SU-DHL-6 (cell line): ENCODE data around the gene ISYNA1.

Source experiments
- H2AFZ ChIP-seq: fragments of 200-600 bp; sonication (generic); 2 replicates; pipeline ENCODE4 v1.6.1; 2014; ENCODE audit warnings: low read depth, mild to moderate bottlenecking, moderate library complexity, mixed read lengths, antibody characterized with exemption, low read length; ENCODE audit not compliant: severe bottlenecking
- H3F3A ChIP-seq: fragments of 200-600 bp; shearing (Covaris generic); 2 replicates; pipeline ENCODE4 v1.6.0; 2016; ENCODE audit warnings: antibody characterized with exemption, mild to moderate bottlenecking; ENCODE audit not compliant: insufficient read depth
- H3K27ac ChIP-seq: fragments of 200-600 bp; sonication (generic); 2 replicates; pipeline ENCODE4 v1.5.1; 2016; ENCODE audit warnings: low read depth, mild to moderate bottlenecking, low read length, moderate library complexity, mixed read lengths
- H3K27me3 ChIP-seq: fragments of 200-600 bp; sonication (generic), shearing (Covaris generic); 2 replicates; pipeline ENCODE4 v1.6.0; 2014; ENCODE audit warnings: mild to moderate bottlenecking, low read length
- H3K36me3 ChIP-seq: fragments of 200-600 bp; sonication (generic); 2 replicates; pipeline ENCODE4 v1.6.1; 2014; ENCODE audit warnings: mild to moderate bottlenecking, low read length, mixed read lengths
- H3K4me2 ChIP-seq: fragments of 300-600, 200-600 bp; shearing (Covaris generic), sonication (generic); 2 replicates; pipeline ENCODE4 v1.6.0; 2014; ENCODE audit warnings: low read length, low read depth, mild to moderate bottlenecking; ENCODE audit not compliant: poor library complexity, severe bottlenecking
- H3K4me3 ChIP-seq: fragments of 200-600 bp; sonication (generic); 2 replicates; pipeline ENCODE4 v1.5.1; 2014; ENCODE audit warnings: antibody characterized with exemption, low read length, mild to moderate bottlenecking, mixed read lengths; ENCODE audit not compliant: insufficient read depth, poor library complexity, severe bottlenecking
- H3K79me2 ChIP-seq: fragments of 200-600 bp; sonication (generic); 2 replicates; pipeline ENCODE4 v1.6.1; 2014; ENCODE audit warnings: mild to moderate bottlenecking, low read length, moderate library complexity; ENCODE audit not compliant: insufficient read depth
- H3K9ac ChIP-seq: fragments of 200-600 bp; sonication (generic); 2 replicates; pipeline ENCODE4 v1.7.0; 2014; ENCODE audit warnings: mild to moderate bottlenecking, low read length
- H3K9me2 ChIP-seq: fragments of 200-600 bp; sonication (generic); replicated peaks from 2 replicates; pipeline ENCODE4 v1.6.1; 2014; ENCODE audit warnings: low read length; ENCODE audit not compliant: insufficient read depth
- H3K9me3 ChIP-seq: fragments of 200-600 bp; sonication (generic); 2 replicates; pipeline ENCODE4 v1.6.1; 2014; ENCODE audit warnings: low read length, mixed read lengths; ENCODE audit not compliant: insufficient read depth
- H4K20me1 ChIP-seq: fragments of 200-600 bp; sonication (generic); 2 replicates; pipeline ENCODE4 v1.6.1; 2014; ENCODE audit warnings: low read depth, mild to moderate bottlenecking, antibody characterized with exemption, low read length, moderate library complexity, mixed read lengths
- EZH2phosphoT487 ChIP-seq: fragments of 200-600 bp; sonication (generic), shearing (Covaris generic); conservative IDR thresholded peaks from 2 replicates; pipeline ENCODE4 v1.6.1; 2018; ENCODE audit warnings: mild to moderate bottlenecking, antibody characterized with exemption, low read length, moderate library complexity, mixed read lengths
- TF ChIP-seq, protein P1 (sequence below): fragments of 200-600 bp; sonication (generic); IDR thresholded peaks from one replicate; pipeline ENCODE4 v1.5.1; 2017; ENCODE audit warnings: antibody characterized with exemption, mild to moderate bottlenecking, low read length, moderate library complexity; ENCODE audit not compliant: insufficient read depth, poor library complexity, severe bottlenecking

ISYNA1 gene

DNA sequence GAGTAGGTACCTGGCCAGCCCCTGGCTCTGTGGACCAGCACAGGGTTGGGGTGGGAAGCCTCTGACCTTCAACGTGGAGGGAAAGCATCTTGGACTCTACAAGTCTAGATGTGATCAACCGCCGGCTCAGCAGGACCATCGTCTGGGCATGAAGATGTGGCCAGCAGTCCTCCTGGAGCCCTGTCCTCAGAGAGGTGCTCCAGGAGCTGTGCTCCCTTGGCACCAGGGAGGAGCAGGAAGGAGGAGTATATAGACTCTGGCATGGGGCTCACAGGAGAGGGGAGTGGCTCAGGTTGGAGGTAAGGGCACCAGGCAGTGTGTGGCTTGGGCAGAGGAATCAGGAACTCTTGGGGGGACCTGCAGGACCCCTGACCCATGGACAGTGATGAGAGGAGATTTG, 18.3 kb upstream of the ISYNA1 start:
- H3K4me3 ChIP-seq = no peak overlapping the region

DNA sequence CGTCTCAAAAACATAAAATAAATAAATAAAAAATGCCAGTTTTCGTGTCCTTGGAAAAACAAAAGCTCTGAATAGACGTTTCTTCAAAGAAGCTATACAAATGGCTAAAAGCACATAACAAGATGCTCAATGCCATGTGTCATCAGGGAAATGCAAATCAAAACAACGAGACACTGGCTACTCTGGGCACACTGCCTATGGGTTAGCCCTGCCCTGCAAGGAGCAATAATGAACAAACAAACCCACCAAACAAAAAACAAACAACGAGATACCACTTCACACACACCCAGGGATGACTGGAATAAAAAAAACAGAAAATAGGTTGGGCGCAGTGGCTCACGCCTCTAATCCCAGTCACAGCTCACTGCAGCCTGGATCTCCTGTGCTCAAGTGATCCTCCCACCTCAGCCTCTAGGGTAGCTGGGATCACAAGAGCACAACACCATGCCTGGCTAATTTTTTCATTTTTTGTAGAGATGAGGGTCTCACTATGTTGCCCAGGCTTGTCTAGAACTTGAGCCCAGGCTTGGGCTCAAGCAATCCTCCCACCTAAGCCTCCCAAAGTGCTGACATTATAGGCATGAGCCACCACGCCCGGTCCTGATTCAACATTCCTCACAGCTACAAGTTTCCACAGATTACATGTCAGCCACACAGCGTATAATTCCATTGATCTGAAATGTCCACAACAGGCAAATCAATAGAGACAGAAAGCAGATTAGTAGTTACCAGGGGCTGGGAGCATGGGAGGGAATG, 15.5 kb upstream of the ISYNA1 start:
- Histone ChIP-seq H4K20me1 (no peaks in the 10 kb centered on the region), H3K27ac (no peak overlapping the region)

More for the DNA sequence above, 18.3 kb upstream of the ISYNA1 start:
- no peaks in the 10 kb centered on the region for H3K27me3 ChIP-seq
- no peak overlapping the region for H2AFZ ChIP-seq
- no peaks in the 10 kb centered on the region for H3K36me3 ChIP-seq
- H3K4me2 ChIP-seq = no peak overlapping the region
- TF ChIP-seq, protein P1, sequence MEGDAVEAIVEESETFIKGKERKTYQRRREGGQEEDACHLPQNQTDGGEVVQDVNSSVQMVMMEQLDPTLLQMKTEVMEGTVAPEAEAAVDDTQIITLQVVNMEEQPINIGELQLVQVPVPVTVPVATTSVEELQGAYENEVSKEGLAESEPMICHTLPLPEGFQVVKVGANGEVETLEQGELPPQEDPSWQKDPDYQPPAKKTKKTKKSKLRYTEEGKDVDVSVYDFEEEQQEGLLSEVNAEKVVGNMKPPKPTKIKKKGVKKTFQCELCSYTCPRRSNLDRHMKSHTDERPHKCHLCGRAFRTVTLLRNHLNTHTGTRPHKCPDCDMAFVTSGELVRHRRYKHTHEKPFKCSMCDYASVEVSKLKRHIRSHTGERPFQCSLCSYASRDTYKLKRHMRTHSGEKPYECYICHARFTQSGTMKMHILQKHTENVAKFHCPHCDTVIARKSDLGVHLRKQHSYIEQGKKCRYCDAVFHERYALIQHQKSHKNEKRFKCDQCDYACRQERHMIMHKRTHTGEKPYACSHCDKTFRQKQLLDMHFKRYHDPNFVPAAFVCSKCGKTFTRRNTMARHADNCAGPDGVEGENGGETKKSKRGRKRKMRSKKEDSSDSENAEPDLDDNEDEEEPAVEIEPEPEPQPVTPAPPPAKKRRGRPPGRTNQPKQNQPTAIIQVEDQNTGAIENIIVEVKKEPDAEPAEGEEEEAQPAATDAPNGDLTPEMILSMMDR = no peak
- no peak for TF ChIP-seq EZH2phosphoT487
- H3K9ac ChIP-seq = no peak overlapping the region
- H3K27ac ChIP-seq = no peak overlapping the region
- no peaks in the 10 kb centered on the region for H3K9me2 ChIP-seq
- no peaks in the 10 kb centered on the region for H3F3A ChIP-seq
- H3K9me3 ChIP-seq = no peaks in the 10 kb centered on the region
- no peaks in the 10 kb centered on the region for H4K20me1 ChIP-seq
- H3K79me2 ChIP-seq = no peaks in the 10 kb centered on the region

DNA sequence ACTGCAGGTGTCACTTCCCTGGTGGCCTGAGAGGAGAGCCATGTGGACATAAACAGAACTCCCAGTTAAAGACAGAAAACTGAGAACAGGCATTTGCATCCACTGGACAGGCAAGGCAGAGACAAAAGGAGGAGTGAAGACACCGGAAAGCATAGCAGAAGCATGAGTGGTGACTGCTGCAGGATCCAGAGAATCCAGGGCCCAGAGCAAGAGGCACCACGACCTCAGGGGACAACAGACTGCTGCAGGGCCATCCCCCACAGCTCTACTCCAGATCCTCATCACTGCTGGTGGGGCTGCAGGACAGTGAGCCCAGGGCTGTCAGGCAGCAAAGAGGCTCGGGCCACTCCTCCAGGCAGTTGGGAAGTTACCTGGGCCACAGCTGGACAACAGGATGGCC, 14.5 kb upstream of the ISYNA1 start:
- Histone ChIP-seq H3F3A (no peaks in the 10 kb centered on the region), H4K20me1 (no peaks in the 10 kb centered on the region), H3K27me3 (no peaks in the 10 kb centered on the region), H3K9me3 (no peaks in the 10 kb centered on the region), H3K9ac (no peak overlapping the region), H3K36me3 (no peaks in the 10 kb centered on the region), H3K4me2 (no peak overlapping the region), H3K79me2 (no peaks in the 10 kb centered on the region), H3K4me3 (no peak overlapping the region), H3K9me2 (no peaks in the 10 kb centered on the region), H3K27ac (no peak overlapping the region), H2AFZ (no peak overlapping the region)
- TF ChIP-seq, protein P1 = no peak
- TF ChIP-seq EZH2phosphoT487 = no peak

More for the DNA sequence above, 15.5 kb upstream of the ISYNA1 start:
- no peak overlapping the region for H3K4me3 ChIP-seq
- H3K27me3 ChIP-seq = no peaks in the 10 kb centered on the region
- no peak overlapping the region for H3K4me2 ChIP-seq
- H3K9me3 ChIP-seq = no peaks in the 10 kb centered on the region
- no peaks in the 10 kb centered on the region for H3K79me2 ChIP-seq
- no peaks in the 10 kb centered on the region for H3K36me3 ChIP-seq
- H3F3A ChIP-seq = no peaks in the 10 kb centered on the region
- TF ChIP-seq EZH2phosphoT487 = no peak
- TF ChIP-seq, protein P1 = no peak
- H2AFZ ChIP-seq = no peak overlapping the region
- H3K9ac ChIP-seq = no peak overlapping the region
- no peaks in the 10 kb centered on the region for H3K9me2 ChIP-seq
